Measurements from ENCODE around the gene POU2AF1. TPM values are rescaled to one million over a fixed set of nuclear protein-coding genes. Genes with fewer than 3 reads are reported as not detected.

Gene POU2AF1
- total RNA-seq, 4 donors from 2014 or later, result 0.17 to 2.1 TPM; not detected in 2

- TF ChIP-seq, protein P1, sequence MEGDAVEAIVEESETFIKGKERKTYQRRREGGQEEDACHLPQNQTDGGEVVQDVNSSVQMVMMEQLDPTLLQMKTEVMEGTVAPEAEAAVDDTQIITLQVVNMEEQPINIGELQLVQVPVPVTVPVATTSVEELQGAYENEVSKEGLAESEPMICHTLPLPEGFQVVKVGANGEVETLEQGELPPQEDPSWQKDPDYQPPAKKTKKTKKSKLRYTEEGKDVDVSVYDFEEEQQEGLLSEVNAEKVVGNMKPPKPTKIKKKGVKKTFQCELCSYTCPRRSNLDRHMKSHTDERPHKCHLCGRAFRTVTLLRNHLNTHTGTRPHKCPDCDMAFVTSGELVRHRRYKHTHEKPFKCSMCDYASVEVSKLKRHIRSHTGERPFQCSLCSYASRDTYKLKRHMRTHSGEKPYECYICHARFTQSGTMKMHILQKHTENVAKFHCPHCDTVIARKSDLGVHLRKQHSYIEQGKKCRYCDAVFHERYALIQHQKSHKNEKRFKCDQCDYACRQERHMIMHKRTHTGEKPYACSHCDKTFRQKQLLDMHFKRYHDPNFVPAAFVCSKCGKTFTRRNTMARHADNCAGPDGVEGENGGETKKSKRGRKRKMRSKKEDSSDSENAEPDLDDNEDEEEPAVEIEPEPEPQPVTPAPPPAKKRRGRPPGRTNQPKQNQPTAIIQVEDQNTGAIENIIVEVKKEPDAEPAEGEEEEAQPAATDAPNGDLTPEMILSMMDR (IDR thresholded peaks at IDR 0.05; ENCODE audit: low read depth), result no peak
Observed at GRCh38 chr11:111353776-111354600, 25.1 kb downstream of the POU2AF1 start.

GRCh38 chr11:111352935-111353710 is 26.0 kb downstream of the POU2AF1 start:
- TF ChIP-seq, protein P1 (IDR thresholded peaks at IDR 0.05; ENCODE audit: low read depth), result no peak

DNA sequence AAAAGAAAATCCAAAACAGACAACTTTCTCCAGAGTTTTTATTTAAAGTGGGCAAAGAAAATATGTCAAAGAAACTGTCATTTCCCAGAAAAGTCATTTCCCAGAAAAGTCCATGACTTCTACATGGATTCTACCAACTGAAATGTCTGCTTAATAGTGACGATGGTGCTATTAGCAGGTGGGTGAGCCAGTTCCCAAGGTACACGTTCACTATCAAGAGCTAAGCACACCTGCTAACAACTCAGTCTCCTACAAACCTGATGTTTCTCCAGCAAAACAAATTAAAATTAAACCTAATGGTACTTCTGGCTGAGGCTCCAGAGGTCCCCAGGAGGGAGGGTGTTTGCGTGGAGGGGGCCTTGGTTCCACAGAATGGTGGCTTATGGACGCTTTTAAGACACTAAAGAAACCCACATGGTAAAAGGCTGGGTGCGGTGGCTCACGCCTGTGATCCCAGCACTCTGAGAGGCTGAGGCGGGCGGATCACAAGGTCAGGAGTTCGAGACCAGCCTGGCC is 26.8 kb downstream of the POU2AF1 start:
- TF ChIP-seq, protein P1 (IDR thresholded peaks at IDR 0.05; ENCODE audit: low read depth), result no peak

- TF ChIP-seq, protein P1 (IDR thresholded peaks at IDR 0.05; ENCODE audit: low read depth), result no peak
Observed at GRCh38 chr11:111351374-111352055, 27.6 kb downstream of the POU2AF1 start.

DNA sequence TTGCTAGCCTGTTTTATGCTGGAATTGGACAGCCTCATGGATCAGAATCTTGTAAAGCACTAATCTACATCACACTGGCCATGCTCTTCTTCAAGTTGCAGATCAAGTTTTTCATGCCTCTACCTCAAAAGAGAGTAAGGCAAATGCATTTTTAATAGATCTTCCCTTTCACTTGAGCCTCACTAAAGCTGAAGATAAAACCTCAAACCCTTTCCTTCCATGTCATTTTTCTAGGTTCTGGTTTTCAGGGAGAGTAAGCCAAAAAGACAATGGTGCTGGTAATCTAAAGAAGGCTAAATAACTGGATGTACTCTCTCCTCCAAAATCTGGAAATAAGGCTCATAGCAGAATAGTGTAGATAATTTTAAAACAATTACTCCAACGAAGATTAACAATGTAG is 28.3 kb downstream of the POU2AF1 start:
- TF ChIP-seq, protein P1 (IDR thresholded peaks at IDR 0.05; ENCODE audit: low read depth), result no peak

DNA sequence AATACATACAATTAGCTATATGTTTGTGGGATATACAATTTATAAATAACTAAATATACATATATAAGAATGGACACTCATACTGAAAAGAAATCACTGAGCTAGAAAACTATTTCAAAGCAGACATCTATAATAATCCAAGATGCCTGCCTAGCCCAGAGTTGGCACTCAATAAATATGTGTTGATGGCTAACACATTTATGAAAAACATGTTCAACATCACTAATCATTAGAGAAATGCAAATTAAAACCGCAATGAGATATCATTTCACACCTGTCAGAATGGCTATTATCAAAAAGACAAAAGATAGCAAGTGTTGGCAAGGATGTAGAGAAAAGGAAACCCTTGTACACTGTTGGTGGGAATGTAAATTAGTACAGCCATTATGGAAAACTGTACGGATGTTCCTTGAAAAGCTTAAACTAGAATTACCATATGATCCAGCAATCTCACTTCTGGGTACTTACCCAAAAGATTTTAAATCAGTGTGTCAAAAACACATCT is 29.8 kb downstream of the POU2AF1 start:
- TF ChIP-seq, protein P1 (IDR thresholded peaks at IDR 0.05; ENCODE audit: low read depth), result no peak

All from subcutaneous adipose tissue (tissue), 4 donors.